Astrocyte (in vitro differentiated cells and primary cell): Measurements from ENCODE around the gene ST13. TPM values are rescaled to one million over a fixed set of nuclear protein-coding genes. Genes with fewer than 3 reads are reported as not detected.
A peak's percentile ranks its signal among the peaks of the same experiment; 100 is the strongest.

ENCODE experiments used
- DNase-seq: peaks from one replicate; pipeline ENCODE4 v3.0.0-alpha.2; 2010; ENCODE audit warnings: low read depth
- FAIRE-seq: peaks from 2 replicates; lab custom pipeline; 2011; peaks lifted over from hg19 to GRCh38; lab: Jason Lieb, UNC
- H2AFZ ChIP-seq: 2 replicates; pipeline ENCODE4 v1.6.0; 2012; ENCODE audit warnings: low read depth, low read length, inconsistent platforms
- H3K27ac ChIP-seq: 2 replicates; pipeline ENCODE4 v1.5.1; 2011; ENCODE audit warnings: low read depth, low read length, inconsistent platforms
- H3K27me3 ChIP-seq: 2 replicates; pipeline ENCODE4 v1.6.0; 2011; ENCODE audit warnings: low read length, inconsistent platforms; ENCODE audit not compliant: insufficient read depth
- H3K36me3 ChIP-seq: 2 replicates; pipeline ENCODE4 v1.5.1; 2011; ENCODE audit warnings: low read length, inconsistent platforms; ENCODE audit not compliant: insufficient read depth
- H3K4me1 ChIP-seq: 2 replicates; pipeline ENCODE4 v1.5.1; 2011; ENCODE audit warnings: low read length, inconsistent platforms; ENCODE audit not compliant: insufficient read depth
- H3K4me2 ChIP-seq: 2 replicates; pipeline ENCODE4 v1.6.0; 2012; ENCODE audit warnings: low read length, inconsistent platforms
- H3K4me3 ChIP-seq: 2 replicates; pipeline ENCODE4 v1.5.1; 2011; ENCODE audit warnings: low read depth, mild to moderate bottlenecking, low read length, inconsistent platforms; ENCODE audit not compliant: insufficient read depth
- H3K79me2 ChIP-seq: 2 replicates; pipeline ENCODE4 v1.6.0; 2012; ENCODE audit warnings: mild to moderate bottlenecking, low read length, inconsistent platforms; ENCODE audit not compliant: insufficient read depth
- H3K9ac ChIP-seq: 2 replicates; pipeline ENCODE4 v1.6.0; 2012; ENCODE audit warnings: mild to moderate bottlenecking, low read length, inconsistent platforms
- H3K9me3 ChIP-seq: 2 replicates; pipeline ENCODE4 v1.5.1; 2012; ENCODE audit warnings: low read depth, mild to moderate bottlenecking, low read length, inconsistent platforms; ENCODE audit not compliant: insufficient read depth
- H4K20me1 ChIP-seq: 2 replicates; pipeline ENCODE4 v1.6.0; 2012; ENCODE audit warnings: low read length, inconsistent platforms; ENCODE audit not compliant: insufficient read depth
- H3K27ac Mint-ChIP-seq: one replicate; pipeline ENCODE4 v1.8.0; 2021; ENCODE audit warnings: mild to moderate bottlenecking, mixed read lengths; ENCODE audit not compliant: unreplicated experiment
- H3K27me3 Mint-ChIP-seq: one replicate; pipeline ENCODE4 v1.8.0; 2021; ENCODE audit warnings: low read depth, mixed read lengths; ENCODE audit not compliant: unreplicated experiment
- H3K36me3 Mint-ChIP-seq: one replicate; pipeline ENCODE4 v1.8.0; 2021; ENCODE audit warnings: low read depth, mixed read lengths; ENCODE audit not compliant: unreplicated experiment
- H3K4me1 Mint-ChIP-seq: one replicate; pipeline ENCODE4 v1.8.0; 2021; ENCODE audit warnings: low read depth, mixed read lengths; ENCODE audit not compliant: unreplicated experiment
- H3K4me3 Mint-ChIP-seq: one replicate; pipeline ENCODE4 v1.8.0; 2021; ENCODE audit warnings: mild to moderate bottlenecking, moderate library complexity, mixed read lengths; ENCODE audit not compliant: unreplicated experiment
- H3K9me3 Mint-ChIP-seq: one replicate; pipeline ENCODE4 v1.8.0; 2021; ENCODE audit warnings: mild to moderate bottlenecking, mixed read lengths; ENCODE audit not compliant: unreplicated experiment
- CTCF ChIP-seq: IDR thresholded peaks from 2 replicates; pipeline ENCODE4 v1.5.1; 2011; ENCODE audit warnings: low read depth, mild to moderate bottlenecking, inconsistent platforms, low read length, moderate library complexity; ENCODE audit not compliant: insufficient read depth
- EZH2 ChIP-seq: IDR thresholded peaks from 2 replicates; pipeline ENCODE4 v1.6.1; 2012; ENCODE audit warnings: mild to moderate bottlenecking, low read length, inconsistent platforms; ENCODE audit not compliant: insufficient read depth
- total RNA-seq: library from RNA; stranded (reverse); gene quantifications from 2 replicates; pipeline ENCODE4 v1.2.1, GENCODE V29; 2021

The ST13 gene
- total RNA-seq, 1 donor from 2014 or later = 248 TPM

GRCh38 chr22:40867109-40867508 lies 10.7 kb upstream of the ST13 start:
- TF ChIP-seq EZH2 = no peak
- no peak for TF ChIP-seq CTCF

GRCh38 chr22:40862537-40862936 lies 6.1 kb upstream of the ST13 start:
- H2AFZ ChIP-seq = no peak overlapping the region
- no peak for DNase-seq
- H3K27me3 ChIP-seq = no peaks in the 10 kb centered on the region
- peaks cover 19% of the 10 kb centered on the region for H3K4me1 Mint-ChIP-seq
- no peak overlapping the region for H3K27ac Mint-ChIP-seq
- no peak overlapping the region for H3K27ac ChIP-seq
- no peak for FAIRE-seq
- no peak overlapping the region for H3K4me2 ChIP-seq
- H3K36me3 Mint-ChIP-seq = peaks cover 7% of the 10 kb centered on the region
- H3K9me3 Mint-ChIP-seq = no peaks in the 10 kb centered on the region
- TF ChIP-seq CTCF (no peak), EZH2 (no peak)
- H3K27me3 Mint-ChIP-seq = no peaks in the 10 kb centered on the region
- no peaks in the 10 kb centered on the region for H4K20me1 ChIP-seq
- H3K9ac ChIP-seq = no peak overlapping the region
- no peaks in the 10 kb centered on the region for H3K4me1 ChIP-seq
- peaks cover 82% of the 10 kb centered on the region for H3K79me2 ChIP-seq
- H3K4me3 ChIP-seq = no peak overlapping the region
- peaks cover 7% of the 10 kb centered on the region for H3K36me3 ChIP-seq
- no peak overlapping the region for H3K4me3 Mint-ChIP-seq
- H3K9me3 ChIP-seq = no peaks in the 10 kb centered on the region

More at GRCh38 chr22:40867109-40867508, 10.7 kb upstream of the ST13 start:
- Histone ChIP-seq H3K27ac (no peak overlapping the region), H2AFZ (no peak overlapping the region), H3K9ac (no peak overlapping the region), H3K4me2 (no peak overlapping the region), H3K79me2 (peaks cover 37% of the 10 kb centered on the region), H3K4me3 (no peak overlapping the region), H3K9me3 (no peaks in the 10 kb centered on the region), H3K27me3 (no peaks in the 10 kb centered on the region), H3K36me3 (peaks cover under 1% of the 10 kb centered on the region), H3K4me1 (no peaks in the 10 kb centered on the region), H4K20me1 (peaks cover 3% of the 10 kb centered on the region)
- Mint-ChIP-seq H3K4me3 (no peak overlapping the region), H3K27ac (no peak overlapping the region), H3K4me1 (no peaks in the 10 kb centered on the region), H3K9me3 (no peaks in the 10 kb centered on the region), H3K27me3 (no peaks in the 10 kb centered on the region), H3K36me3 (peaks cover under 1% of the 10 kb centered on the region)
- no peak for DNase-seq
- no peak for FAIRE-seq

GRCh38 chr22:40862013-40862412 lies 5.6 kb upstream of the ST13 start, which contains the start of gene DNAJB7:
TSS of gene DNAJB7 (minus strand) at chr22:40862113. CDS start at chr22:40861994, 119 bp downstream.
- Histone ChIP-seq H3K9me3 (no peaks in the 10 kb centered on the region), H3K4me1 (no peaks in the 10 kb centered on the region), H4K20me1 (no peaks in the 10 kb centered on the region), H3K79me2 (peaks cover 84% of the 10 kb centered on the region), H3K27ac (no peak within 1 kb of the TSS), H3K4me3 (no peak within 1 kb of the TSS), H3K36me3 (peaks cover 7% of the 10 kb centered on the region), H3K9ac (no peak within 1 kb of the TSS), H2AFZ (no peak within 1 kb of the TSS), H3K4me2 (no peak within 1 kb of the TSS), H3K27me3 (no peaks in the 10 kb centered on the region)
- FAIRE-seq = no peak
- peaks cover 7% of the 10 kb centered on the region for H3K36me3 Mint-ChIP-seq
- H3K4me1 Mint-ChIP-seq = peaks cover 21% of the 10 kb centered on the region
- H3K4me3 Mint-ChIP-seq = peak within 1 kb of the TSS; percentile 28
- no peak for DNase-seq
- no peaks in the 10 kb centered on the region for H3K27me3 Mint-ChIP-seq
- H3K27ac Mint-ChIP-seq = peak within 1 kb of the TSS; percentile 59
- no peak for TF ChIP-seq CTCF
- no peak for TF ChIP-seq EZH2
- no peaks in the 10 kb centered on the region for H3K9me3 Mint-ChIP-seq
